Inflammatory macrophage treated with lipopolysaccharide for 1 hour (primary cell): ENCODE data around the gene MARK4.
A peak's percentile ranks its signal among the peaks of the same experiment; 100 is the strongest.
"Not testable (repeated sequence)": the region's sequence is repeated elsewhere in the genome, so short reads cannot be mapped to it uniquely, and the experiment has no call there.

Experiments
- DNase-seq, 2 donors: peaks; one replicate each; pipeline ENCODE4 v3.0.0-alpha.2; 2020 to 2022

Gene MARK4

DNA sequence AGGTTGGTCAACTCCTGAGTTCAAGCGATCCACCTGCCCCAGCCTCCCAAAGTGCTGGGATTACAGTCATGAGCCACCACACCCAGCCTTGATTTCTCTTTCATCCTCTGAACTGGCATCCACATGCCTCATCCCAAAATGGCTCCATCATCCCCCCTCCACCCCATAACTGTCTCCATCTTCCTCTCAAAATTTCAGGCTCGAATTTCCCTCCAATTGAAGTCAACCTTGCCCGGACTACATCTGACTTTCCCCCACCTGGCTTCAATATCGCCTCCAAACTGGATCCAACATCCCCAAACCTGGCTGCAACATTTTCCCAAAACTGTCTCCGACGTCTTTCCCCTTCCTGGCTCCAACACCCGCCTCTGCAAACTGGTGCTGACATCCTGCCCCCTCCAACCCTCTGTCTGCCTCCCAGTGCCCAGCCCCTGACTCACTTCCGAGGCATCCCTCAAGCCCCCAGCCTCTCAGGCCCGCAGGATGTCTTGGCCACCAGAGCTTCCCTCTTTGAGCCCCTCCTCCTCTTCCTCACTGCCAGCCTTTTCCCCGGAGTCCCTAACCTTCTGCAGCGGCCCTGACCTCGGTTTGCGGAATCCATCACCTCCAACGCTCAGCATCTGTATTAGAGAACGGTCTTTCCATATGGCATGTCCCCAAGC is 6.8 kb upstream of the MARK4 start:
- DNase-seq: no peak

DNA sequence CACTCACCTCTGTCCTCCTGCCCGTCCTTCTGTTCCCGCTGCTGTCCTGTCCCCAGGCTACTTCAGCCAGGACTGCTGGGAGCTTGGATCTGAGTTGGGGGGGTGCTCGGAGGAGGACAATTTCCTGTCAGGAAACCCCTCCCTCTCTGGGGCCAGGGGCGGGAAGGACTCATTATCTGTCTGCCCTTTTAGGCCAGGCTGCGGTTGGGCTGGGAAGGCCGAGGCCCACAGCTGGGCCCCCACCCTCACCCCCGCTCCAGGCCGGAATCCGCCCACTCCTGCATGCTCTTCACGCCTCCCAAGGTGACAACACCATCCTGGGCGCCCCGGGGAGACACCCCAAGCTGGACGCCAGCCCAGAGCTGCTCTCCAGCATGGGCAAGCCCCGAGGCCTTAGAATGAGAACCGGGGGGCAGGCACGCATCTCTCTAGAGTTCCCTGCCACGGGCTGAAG is 5.7 kb upstream of the MARK4 start, which contains the start of gene EXOC3L2:
Gene EXOC3L2 (minus strand): TSS at position 74 of the 454 bp plus-strand sequence. CDS start 6,362 bp downstream, outside the sequence.
- no peak for DNase-seq

DNA sequence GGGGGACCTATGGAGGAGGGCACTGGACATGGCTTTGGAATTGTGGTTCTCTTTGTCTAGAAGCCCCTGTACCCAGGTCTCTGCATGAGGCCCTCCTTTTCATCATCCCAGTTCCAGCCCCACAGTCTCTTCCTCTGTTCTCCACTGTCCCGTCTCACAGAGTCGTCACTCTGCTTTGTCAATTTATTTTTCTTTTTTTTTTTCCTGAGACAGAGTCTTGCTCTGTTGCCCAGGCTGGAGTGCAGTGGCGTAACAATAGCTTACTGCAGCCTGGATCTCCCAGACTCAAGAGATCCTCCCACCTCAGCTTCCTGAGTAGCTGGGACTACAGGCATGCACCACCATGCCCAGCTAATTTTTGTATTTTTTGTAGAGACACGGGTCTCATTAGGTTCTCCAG is 5.2 kb upstream of the MARK4 start:
- DNase-seq: no peak

DNA sequence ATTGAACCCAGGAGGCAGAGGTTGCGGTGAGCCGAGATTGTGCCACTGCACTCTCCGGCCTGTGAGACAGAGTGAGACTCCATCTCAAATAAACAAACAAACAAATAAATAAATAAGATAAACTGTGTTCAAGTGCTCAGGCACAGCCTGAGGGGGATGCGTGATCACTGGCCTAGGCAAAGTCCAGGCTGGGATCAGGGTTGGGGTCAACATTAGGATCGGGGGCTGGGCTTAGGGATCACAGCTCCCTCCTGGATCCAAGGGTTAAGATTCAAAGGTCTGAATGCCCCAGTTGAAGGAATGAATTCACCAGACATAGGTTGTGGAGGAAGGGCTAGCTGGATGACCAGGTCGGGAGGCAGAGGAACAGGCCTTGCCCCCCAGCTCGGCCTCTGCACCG is 3.9 kb upstream of the MARK4 start:
- no peak for DNase-seq

DNA sequence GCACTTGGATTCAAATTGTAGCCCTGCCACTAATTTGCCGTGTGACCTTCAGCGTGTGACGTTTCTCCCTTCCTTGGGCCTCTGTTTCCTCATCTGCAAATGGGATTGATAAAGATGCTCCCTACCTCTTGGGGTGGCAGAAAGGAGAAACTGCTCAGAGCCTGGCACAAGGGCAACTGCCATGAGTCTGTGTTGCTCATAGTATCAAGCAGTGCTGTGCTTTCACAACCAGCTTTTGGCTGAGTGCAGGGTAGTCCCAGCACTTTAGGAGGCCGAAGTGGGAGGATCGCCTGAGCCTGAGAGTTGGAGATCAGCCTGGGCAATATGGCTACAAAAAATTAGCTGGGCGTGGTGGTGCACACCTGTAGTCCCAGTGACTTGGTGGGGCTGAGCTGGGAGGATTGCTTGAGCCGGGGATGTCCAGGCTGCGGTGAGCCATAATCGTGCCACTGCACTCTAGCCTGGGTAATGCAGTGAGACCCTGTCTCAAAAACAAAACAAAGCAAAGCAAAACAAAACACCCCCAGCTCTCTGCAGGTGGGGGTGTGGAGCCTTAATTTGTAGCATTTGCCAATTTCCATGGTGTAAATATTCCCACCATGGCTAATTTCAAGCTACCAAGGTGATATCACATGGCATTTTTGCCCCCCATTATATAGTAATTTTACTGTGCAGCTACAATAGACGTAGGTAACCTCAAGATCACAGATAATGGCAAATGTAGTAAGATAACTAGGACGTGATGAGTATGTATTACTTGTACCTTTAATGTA is 1.6 kb upstream of the MARK4 start:
- peak in 1 of 2 donors; percentile 5 for DNase-seq

DNA sequence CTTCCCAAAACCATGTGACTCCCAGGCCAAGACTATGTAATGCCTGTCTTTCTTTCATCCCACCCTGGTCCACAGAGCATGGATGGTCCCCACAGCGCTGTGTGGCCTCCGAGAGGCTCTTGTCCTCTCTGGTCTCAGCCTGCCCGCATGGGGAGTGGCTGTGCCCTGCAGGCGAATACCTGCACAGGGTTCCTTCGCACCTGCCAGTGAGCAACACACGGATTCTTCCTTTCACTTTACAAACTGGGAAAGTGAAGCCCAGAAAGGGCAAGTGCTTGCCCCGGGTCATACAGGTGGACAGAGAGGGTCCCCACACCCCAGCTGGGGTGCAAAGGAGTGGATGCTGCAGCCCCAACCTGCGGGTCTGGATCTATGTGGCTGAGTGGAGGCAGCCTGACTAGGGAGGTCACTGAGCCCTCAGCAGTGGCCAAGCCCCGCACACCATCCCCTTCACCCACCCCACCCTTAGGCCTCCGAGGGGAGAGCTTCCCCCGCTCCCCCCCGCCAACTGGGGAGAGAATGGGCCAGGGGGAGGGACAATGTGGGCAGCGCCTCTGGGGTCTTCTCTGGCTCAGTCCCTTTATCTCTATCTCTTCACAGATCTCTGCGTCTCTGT is 747 bp upstream of the MARK4 start:
- no peak for DNase-seq

DNA sequence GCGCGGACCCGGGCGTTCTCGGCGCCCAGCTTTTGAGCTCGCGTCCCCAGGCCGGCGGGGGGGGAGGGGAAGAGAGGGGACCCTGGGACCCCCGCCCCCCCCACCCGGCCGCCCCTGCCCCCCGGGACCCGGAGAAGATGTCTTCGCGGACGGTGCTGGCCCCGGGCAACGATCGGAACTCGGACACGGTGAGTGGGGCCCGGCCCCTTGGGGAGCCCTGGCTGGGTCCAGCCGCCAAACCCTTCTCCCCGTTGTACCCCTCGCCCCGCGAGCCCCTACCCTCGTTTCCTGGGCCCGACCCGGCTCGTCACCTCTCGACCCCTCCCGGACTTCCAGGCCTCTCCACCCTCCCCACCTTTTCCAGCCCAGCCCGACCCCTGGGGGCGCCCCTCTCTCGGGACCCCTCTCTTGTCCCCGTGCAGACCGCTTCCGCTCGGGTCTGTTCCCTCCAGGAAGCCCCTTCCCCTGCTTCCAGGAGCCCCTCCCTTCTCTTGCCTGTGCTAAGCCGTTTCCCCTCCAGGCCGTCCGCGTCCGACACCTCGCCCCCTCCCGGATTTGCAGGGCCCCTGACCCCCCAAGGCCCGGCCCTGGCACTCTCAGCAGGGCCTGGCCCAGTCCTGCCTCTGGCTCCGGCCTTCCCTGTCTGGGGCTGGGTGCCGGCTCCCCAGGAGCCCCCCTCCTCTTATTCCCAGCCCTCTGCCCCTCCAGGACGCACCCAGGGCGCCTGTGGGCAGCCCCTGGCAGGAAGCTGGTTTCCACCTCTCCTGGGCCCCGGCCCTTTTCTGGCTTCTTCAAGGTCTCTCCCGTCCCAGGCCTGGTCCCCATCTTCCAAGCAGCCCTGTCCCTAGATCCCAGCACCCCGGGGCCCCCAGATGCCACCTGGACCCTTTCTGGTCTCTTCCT is 632 bp downstream of the MARK4 start:
- DNase-seq: no peak

DNA sequence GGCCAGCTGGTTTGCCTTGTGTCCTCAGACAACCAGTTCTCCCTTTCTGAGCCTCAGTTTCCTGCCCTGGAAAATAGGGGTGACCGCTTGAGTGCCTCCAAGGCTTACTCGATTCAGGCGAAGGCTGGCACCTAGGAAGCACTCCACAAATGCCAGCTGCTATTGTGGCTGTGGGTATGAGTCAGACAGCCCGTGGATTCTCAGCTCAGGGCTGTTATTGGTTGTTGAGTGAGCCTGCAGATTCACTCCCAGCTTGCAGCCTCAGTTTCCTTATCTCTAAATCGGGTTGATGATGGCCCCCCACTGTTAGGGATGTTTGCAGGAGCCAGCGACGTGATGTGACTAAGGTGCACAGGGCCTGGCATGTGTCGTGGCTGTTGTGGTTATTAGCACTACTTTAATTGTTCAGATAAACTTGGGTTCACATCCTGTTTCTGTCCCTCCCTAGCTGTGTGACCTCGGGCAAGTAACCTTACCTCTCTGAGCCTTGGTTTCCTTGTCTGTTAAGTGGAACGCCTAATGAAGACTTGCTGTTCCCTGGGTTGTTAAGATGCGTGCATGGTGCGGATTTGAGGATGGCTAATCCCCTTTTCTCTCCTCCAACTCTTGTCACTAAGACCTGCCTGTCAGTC is 2.4 kb downstream of the MARK4 start:
- no peak for DNase-seq

DNA sequence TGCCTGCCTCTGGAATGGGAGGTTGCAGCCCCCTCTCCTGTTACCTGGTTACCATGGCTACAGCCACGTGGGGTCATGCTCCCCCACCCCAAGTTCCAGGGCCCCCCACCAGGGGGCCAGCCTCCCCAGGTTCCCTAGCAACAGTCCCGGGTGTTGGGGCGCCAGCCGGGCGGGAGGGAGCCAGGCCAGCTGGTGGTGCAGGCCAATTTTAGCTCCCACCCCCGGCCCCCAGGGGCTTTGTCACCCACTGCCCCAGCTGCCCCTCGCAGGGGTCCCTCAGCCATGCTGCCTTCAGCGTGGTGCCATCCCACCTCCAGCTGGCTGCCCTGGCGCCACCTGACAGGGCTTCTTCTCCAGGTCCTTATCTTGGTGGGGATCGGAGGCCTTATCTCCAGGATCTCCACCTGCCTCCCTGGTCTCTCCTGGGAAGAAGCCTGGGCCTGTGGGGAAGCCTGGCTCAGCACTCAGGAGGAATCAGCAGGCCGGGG is 3.0 kb downstream of the MARK4 start:
- no peak for DNase-seq

DNA sequence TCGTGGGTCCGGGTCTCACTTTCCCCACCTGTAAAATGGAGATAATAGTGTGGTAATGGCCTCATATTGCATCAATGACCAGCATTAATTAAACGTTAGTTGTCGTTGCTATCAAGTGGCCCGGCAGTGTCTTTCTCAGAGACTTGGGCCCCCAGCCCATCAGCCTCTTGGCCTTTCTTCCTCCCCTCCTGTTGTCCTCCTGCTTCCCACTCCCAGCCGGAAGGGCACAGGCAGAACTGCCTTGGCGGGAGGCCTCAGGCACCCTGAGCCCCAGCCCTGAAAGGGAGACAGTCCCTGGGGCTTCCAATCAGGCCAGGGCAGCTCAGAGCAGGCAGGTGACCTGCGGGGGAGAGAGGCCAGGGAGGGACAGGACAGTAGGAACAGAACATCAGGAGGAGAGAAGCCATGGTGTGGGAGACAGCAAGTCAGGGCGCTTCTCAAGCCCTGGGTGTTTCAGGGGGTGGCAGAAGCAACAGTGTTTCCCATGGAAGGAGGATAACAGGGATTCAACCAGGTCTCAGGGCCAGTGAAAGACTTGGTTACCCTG is 4.6 kb downstream of the MARK4 start:
- DNase-seq: no peak

DNA sequence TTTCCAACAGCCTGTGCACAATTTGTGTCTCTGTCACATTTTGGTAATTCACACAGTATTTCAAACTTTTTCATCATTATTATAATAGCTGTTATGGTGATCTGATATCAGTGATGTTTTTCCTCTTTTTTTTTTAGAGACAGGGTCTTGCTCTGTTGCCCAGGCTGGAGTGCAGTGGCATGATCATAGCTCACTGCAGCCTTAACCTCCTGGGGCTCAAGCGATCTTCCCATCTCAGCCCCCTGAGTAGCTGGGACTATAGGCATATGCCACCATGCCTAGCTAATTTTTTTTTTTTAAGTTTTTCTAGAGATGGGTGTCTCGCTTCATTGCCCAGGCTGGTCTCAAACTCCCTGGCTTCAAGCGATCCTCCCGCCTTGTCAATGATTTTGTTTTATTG is 5.8 kb downstream of the MARK4 start:
- DNase-seq: no peak

DNA sequence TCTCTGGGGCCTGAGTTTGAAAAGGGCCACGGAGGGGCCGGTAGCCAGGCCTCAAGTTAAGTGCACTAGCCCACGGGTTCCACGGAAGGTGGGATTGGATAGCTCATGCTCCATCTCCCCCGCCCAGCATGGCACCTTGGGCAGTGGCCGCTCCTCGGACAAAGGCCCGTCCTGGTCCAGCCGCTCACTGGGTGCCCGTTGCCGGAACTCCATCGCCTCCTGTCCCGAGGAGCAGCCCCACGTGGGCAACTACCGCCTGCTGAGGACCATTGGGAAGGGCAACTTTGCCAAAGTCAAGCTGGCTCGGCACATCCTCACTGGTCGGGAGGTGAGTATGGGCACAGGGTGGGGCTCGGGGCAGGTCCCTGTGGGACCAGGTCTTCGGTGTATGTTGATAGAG is 7.8 kb downstream of the MARK4 start:
- no peak for DNase-seq

DNA sequence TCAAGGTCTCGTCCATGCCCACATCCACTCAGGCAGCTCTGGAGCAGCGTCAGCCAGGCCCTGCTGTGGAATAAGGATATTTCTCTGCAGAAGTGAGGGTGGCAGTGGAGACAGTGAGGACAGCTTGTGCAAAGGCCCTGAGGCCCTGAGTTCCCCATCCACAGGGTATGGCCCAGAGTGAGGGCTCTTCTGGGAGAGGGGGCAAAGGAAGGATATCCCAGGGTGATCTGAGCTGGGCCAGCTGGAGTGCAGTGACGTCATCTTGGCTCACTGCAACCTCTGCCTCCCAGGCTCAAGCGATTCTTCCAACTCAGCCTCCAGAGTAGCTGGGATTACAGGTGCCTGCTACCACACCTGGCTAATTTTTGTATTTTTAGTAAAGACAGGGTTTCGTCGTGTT is 11.5 kb downstream of the MARK4 start:
- DNase-seq: no peak

DNA sequence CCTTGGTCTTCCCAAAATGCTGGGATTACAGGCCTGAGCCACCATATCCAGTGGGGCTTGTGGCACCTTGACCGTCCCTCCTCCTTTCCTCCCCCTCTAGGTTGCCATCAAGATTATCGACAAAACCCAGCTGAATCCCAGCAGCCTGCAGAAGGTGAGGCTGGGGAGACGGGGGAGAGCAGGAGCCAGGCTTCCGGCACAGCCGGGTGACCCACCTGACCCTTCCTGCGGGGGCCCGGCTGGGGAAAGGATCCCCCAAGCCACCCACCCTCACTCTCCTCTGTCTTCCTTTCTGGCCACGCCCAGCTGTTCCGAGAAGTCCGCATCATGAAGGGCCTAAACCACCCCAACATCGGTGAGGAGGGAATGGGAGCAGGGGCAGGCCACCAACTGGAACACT is 11.9 kb downstream of the MARK4 start:
- no peak for DNase-seq

DNA sequence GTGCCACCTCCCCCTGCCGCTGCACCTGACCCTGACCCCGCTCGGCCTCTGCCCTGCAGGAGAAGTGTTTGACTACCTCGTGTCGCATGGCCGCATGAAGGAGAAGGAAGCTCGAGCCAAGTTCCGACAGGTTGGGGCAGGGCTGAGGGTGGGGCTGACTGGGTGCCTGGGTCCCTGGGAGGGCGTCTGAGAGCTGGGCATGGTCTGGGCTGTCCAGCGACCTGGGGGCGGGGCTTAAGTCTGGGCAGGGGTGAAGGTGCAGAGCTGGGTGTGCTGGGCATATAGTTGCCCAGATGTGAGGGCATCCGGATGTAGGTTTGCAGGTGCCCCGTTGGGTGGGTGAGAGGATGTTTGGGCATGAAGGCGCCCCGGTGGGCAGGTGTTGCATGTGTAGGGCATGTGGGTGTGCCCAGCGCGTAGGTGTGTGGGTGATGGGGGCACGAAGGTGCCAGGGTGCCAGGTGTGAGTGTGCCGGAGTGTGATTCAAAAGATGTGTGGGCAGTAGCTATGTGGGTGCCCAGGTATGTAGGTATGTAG is 13.8 kb downstream of the MARK4 start:
- no peak for DNase-seq

DNA sequence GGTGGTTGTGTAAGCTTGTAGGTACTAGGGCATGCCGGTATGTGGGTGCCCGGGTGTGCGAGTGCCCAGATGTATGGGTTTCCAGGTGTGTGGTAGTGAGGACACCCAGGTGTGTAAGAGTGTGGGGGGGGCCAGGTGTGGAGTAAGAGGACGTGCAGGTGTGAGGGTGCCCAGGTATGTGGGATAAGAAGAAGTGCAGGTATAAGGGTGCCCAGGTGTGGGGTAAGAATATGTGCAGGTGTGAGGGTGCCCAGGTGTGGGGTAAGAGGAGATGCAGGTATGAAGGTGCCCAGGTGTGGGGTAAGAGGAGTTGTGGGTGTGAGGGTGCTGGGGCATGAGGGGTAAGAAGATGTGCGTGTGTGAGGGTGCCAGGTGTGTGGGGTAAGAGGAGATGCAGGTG is 14.3 kb downstream of the MARK4 start:
- DNase-seq: no peak

DNA sequence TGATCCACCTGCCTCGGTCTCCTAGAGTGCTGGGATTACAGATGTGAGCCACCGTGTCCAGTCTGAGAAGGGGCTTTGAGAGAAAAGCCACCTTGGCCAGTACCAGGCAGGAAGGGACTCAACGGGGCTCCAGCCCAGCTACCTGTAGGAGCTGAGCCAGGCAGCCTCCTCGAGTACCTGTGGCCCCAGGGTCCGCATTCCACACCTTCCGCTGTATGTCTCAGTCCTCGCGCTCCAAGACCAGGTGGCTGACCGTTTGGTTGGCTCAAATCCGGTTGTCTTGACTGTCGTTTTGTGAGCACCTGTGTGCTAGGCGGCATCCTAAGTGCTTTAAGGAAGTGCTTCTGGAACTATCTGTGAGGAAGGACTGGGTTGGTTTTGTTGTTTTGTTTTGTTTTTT is 16.2 kb downstream of the MARK4 start:
- DNase-seq: no peak

DNA sequence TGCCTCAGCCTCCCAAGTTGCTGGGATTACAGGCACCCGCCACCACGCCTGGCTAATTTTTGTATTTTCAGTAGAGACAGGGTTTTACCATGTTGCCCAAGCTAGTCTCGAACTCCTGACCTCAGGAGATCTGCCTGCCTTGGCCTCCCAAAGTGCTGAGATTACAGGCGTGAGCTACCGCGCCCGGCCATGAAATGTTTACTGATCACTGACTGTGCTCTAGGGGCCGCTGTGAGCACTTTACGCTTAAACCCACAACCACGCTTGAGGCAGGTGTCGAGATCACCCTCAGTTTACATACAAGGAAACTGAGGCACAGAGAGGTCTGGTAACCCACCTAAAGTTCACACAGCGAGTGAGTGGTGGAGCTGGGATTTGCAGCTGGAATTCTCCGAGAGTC is 18.9 kb downstream of the MARK4 start:
- DNase-seq: not testable (repeated sequence)

DNA sequence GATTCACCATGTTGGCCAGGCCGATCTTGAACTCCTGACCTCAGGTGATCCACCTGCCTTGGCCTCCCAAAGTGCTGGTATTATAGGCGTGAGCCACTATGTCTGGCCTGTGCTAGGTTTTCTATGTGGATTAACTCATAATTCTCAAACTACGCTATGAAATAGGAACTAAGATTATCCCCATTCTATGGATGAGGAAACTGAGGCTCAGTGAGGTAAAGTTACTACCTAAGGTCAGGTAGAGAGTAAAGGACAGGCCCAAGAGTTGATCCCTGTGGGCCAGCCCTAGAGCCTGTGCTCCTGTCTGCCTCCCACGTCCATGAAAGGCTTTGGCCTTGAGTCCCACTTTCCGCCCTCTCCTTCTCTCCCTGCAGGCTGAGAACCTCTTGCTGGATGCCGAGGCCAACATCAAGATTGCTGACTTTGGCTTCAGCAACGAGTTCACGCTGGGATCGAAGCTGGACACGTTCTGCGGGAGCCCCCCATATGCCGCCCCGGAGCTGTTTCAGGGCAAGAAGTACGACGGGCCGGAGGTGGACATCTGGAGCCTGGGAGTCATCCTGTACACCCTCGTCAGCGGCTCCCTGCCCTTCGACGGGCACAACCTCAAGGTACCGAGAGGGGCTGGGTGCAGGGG is 20.1 kb downstream of the MARK4 start:
- DNase-seq: no peak

DNA sequence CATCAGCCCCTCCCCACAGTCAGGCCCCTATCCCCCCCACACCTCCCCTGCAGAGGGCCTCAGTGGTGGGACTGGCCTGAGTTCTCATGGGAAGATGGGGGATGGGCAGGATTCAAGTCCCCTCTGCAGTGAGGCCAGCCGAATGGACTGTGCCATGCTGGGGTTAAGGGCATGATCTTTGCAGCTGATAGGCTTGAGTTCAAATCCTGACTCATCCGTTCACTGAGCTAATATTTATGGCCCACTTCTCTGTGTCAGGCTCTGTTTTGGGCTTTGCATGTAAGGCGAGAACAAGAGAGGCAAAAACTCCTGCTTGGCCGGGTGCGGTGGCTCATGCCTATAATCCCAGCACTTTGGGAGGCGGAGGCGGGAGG is 20.7 kb downstream of the MARK4 start:
- DNase-seq: no peak

DNA sequence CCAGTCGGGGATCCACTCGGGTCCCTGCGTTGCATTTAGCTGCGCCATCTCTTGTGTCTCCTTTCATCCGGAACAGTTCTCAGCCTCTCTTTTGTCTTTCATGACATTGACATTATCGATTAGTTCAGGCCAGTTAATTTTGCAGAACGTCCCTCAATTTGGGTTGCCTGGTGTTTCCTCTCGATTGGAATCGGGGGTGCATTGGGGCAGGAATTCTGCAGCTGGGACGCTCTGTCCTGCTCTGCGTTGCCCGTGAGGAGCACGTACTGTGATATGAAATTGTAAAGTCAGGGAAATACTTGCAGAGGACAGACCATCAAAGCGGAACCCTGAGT is 22.4 kb downstream of the MARK4 start:
- DNase-seq: no peak
